Hepatocyte (in vitro differentiated cells): Measurements from ENCODE around the gene GRM4. TPM values are rescaled to one million over a fixed set of nuclear protein-coding genes. Genes with fewer than 3 reads are reported as not detected.

Experiments used
- DNase-seq: peaks from one replicate; pipeline ENCODE4 v3.0.0-alpha.2; 2016; ENCODE audit warnings: low spot score
- H2AFZ ChIP-seq: fragments of 200-600 bp; sonication (generic); 2 replicates; pipeline ENCODE4 v1.6.0; 2016; ENCODE audit warnings: antibody characterized with exemption, mild to moderate bottlenecking
- H3K27ac ChIP-seq: fragments of 200-600 bp; sonication (generic); 2 replicates; pipeline ENCODE4 v1.5.1; 2016; ENCODE audit warnings: mild to moderate bottlenecking
- H3K27me3 ChIP-seq: fragments of 200-600 bp; sonication (generic); 2 replicates; pipeline ENCODE4 v1.6.1; 2016
- H3K36me3 ChIP-seq: fragments of 200-600 bp; sonication (generic); replicated peaks from 2 replicates; pipeline ENCODE4 v1.5.1; 2016; ENCODE audit warnings: low read depth; ENCODE audit not compliant: insufficient read depth
- H3K4me1 ChIP-seq: fragments of 200-600 bp; sonication (generic); 2 replicates; pipeline ENCODE4 v1.5.1; 2016; ENCODE audit warnings: mild to moderate bottlenecking, moderate library complexity; ENCODE audit not compliant: insufficient read depth
- H3K4me2 ChIP-seq: fragments of 200-600 bp; sonication (generic); 2 replicates; pipeline ENCODE4 v1.6.0; 2016
- H3K4me3 ChIP-seq: fragments of 200-600 bp; sonication (generic); 2 replicates; pipeline ENCODE4 v1.5.1; 2016; ENCODE audit warnings: mild to moderate bottlenecking
- H3K79me2 ChIP-seq: fragments of 200-600 bp; sonication (generic); 2 replicates; pipeline ENCODE4 v1.6.0; 2017; ENCODE audit warnings: mild to moderate bottlenecking
- H3K9me2 ChIP-seq: fragments of 200-600 bp; sonication (generic); replicated peaks from 2 replicates; pipeline ENCODE4 v1.6.0; 2017; ENCODE audit warnings: mild to moderate bottlenecking; ENCODE audit not compliant: insufficient read depth
- H3K9me3 ChIP-seq: fragments of 200-600 bp; sonication (generic); 2 replicates; pipeline ENCODE4 v1.5.1; 2016; ENCODE audit warnings: low read depth, mild to moderate bottlenecking
- H4K20me1 ChIP-seq: fragments of 200-600 bp; sonication (generic); 2 replicates; pipeline ENCODE4 v1.6.0; 2016; ENCODE audit warnings: mild to moderate bottlenecking; ENCODE audit not compliant: insufficient read depth, poor library complexity, severe bottlenecking
- EZH2 ChIP-seq: fragments of 200-600 bp; sonication (generic); IDR thresholded peaks from 2 replicates; pipeline ENCODE4 v1.6.1; 2016; ENCODE audit warnings: antibody characterized with exemption, mild to moderate bottlenecking, borderline replicate concordance
- EZH2phosphoT487 ChIP-seq: fragments of 200-600 bp; sonication (generic); IDR thresholded peaks from one replicate; pipeline ENCODE4 v1.6.1; 2018; ENCODE audit warnings: antibody characterized with exemption, mild to moderate bottlenecking, low read depth, moderate library complexity; ENCODE audit not compliant: unreplicated experiment, severe bottlenecking
- WGBS: methylation state at CpG from one replicate; pipeline ENCODE4 v1.1.6; 2016; ENCODE audit warnings: low lambda C conversion rate; ENCODE audit errors: missing lambda C conversion rate; 5-methylcytosine and 5-hydroxymethylcytosine counted together
- polyA plus RNA-seq: library from polyadenylated mRNA; unstranded; fragments of >200 nt; fragmentation: Nextera tagmentation; extraction: Ambion mirVana; gene quantifications from 2 replicates; pipeline ENCODE4 v1.2.1, GENCODE V29; 2016
- total RNA-seq: library from RNA; depleted of rRNA; stranded (reverse); fragments of >200 nt; gene quantifications from 2 replicates; pipeline ENCODE4 v1.2.3, GENCODE V29; 2014
- TF ChIP-seq, protein P1 (sequence below): fragments of 200-600 bp; sonication (generic); IDR thresholded peaks from 2 replicates; pipeline ENCODE4 v1.5.1; 2016; ENCODE audit warnings: antibody characterized with exemption, mild to moderate bottlenecking; ENCODE audit not compliant: poor library complexity

Gene GRM4
- total and polyA plus RNA-seq, 2 experiments from 2014 or later = 0.03 TPM; not detected in 1

- no peak for DNase-seq
- H3K9me3 ChIP-seq = no peaks in the 10 kb centered on the region
- WGBS = 71% methylated on average over 15 of the region's 16 CpGs
- no peaks in the 10 kb centered on the region for H3K4me1 ChIP-seq
- H3K79me2 ChIP-seq = no peaks in the 10 kb centered on the region
- H3K27me3 ChIP-seq = peaks cover 8% of the 10 kb centered on the region
- H2AFZ ChIP-seq = no peak overlapping the region
- H3K36me3 ChIP-seq = no peaks in the 10 kb centered on the region
- no peaks in the 10 kb centered on the region for H3K9me2 ChIP-seq
- H4K20me1 ChIP-seq = no peaks in the 10 kb centered on the region
- H3K27ac ChIP-seq = no peak overlapping the region
- no peak for TF ChIP-seq EZH2phosphoT487
- TF ChIP-seq EZH2 = no peak
- TF ChIP-seq, protein P1, sequence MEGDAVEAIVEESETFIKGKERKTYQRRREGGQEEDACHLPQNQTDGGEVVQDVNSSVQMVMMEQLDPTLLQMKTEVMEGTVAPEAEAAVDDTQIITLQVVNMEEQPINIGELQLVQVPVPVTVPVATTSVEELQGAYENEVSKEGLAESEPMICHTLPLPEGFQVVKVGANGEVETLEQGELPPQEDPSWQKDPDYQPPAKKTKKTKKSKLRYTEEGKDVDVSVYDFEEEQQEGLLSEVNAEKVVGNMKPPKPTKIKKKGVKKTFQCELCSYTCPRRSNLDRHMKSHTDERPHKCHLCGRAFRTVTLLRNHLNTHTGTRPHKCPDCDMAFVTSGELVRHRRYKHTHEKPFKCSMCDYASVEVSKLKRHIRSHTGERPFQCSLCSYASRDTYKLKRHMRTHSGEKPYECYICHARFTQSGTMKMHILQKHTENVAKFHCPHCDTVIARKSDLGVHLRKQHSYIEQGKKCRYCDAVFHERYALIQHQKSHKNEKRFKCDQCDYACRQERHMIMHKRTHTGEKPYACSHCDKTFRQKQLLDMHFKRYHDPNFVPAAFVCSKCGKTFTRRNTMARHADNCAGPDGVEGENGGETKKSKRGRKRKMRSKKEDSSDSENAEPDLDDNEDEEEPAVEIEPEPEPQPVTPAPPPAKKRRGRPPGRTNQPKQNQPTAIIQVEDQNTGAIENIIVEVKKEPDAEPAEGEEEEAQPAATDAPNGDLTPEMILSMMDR = no peak
- H3K4me2 ChIP-seq = no peak overlapping the region
- no peak overlapping the region for H3K4me3 ChIP-seq
Observed at GRCh38 chr6:34114695-34115402, 31.0 kb downstream of the GRM4 start.

DNA sequence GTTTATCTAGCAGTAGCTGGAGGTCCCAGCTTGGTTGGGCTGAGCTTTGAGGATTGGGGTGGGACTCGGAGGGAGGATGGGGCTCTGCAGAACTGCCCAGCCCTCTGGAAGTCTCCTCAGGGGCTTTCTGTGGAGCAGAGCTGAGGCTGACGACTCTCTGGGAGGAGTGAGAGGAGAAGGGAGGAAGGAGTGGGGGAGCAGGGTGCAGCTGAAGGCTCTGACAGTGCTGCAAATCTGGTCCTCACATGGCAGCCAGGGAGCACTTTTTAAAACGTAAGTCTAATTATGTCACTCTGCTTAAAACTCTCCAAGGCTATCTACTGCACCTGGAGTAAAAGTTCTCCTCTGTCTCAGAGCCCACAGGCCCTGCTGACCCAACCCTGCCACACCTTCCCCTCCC, 32.4 kb downstream of the GRM4 start:
- no peak for DNase-seq
- H3K36me3 ChIP-seq = no peaks in the 10 kb centered on the region
- H3K9me3 ChIP-seq = no peaks in the 10 kb centered on the region
- H3K9me2 ChIP-seq = no peaks in the 10 kb centered on the region
- no peaks in the 10 kb centered on the region for H3K4me1 ChIP-seq
- H3K4me2 ChIP-seq = no peak overlapping the region
- no peaks in the 10 kb centered on the region for H4K20me1 ChIP-seq
- peaks cover 8% of the 10 kb centered on the region for H3K27me3 ChIP-seq
- 62% methylated on average over 3 of the region's 3 CpGs for whole genome bisulfite sequencing
- TF ChIP-seq EZH2phosphoT487 (no peak), EZH2 (no peak)
- TF ChIP-seq, protein P1 = no peak
- no peak overlapping the region for H3K4me3 ChIP-seq
- H2AFZ ChIP-seq = no peak overlapping the region
- no peak overlapping the region for H3K27ac ChIP-seq
- no peaks in the 10 kb centered on the region for H3K79me2 ChIP-seq

DNA sequence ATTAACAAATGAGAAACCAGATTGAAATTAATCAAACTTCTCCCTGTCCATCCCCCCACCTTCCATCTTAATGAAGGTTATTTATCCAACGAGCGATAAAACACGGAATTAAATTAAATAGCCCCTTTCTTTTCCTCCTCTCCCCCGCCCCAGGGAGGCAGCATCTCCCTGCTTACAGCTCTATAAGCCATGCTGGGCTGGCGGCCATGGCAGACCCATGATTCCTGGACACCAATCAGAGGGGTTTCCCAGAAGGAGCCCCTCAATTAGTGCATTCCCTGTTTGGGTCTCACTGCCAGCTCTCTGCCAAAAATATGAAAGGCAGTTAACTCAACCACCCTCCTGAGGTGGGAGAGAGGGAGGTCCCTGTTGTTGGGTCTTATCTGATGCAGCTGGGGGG, 33.8 kb downstream of the GRM4 start:
- Histone ChIP-seq H3K9me2 (no peaks in the 10 kb centered on the region), H2AFZ (no peak overlapping the region), H3K36me3 (no peaks in the 10 kb centered on the region), H3K79me2 (no peaks in the 10 kb centered on the region), H3K4me3 (no peak overlapping the region), H3K4me2 (no peak overlapping the region), H3K9me3 (no peaks in the 10 kb centered on the region), H3K27ac (no peak overlapping the region), H4K20me1 (no peaks in the 10 kb centered on the region), H3K27me3 (peaks cover 8% of the 10 kb centered on the region), H3K4me1 (no peaks in the 10 kb centered on the region)
- TF ChIP-seq EZH2 (no peak), EZH2phosphoT487 (no peak)
- TF ChIP-seq, protein P1 = no peak
- DNase-seq = no peak
- 79% methylated on average over 5 of the region's 5 CpGs for WGBS
